ENCODE results near the gene HTRA3.

- TF ChIP-seq CTCF (IDR thresholded peaks at IDR 0.05), result no peak
- no peak for TF ChIP-seq POLR2A (IDR thresholded peaks at IDR 0.05)
Observed at GRCh38 chr4:8276358-8277240, 7.0 kb downstream of the HTRA3 start.

Data from lower leg skin (tissue), 3 donors.